GM11168 (cell line): Measurements from ENCODE around the gene MTHFD1.

Experiments
- in situ Hi-C: fragments of 300-500 bp; cut with MboI; formaldehyde crosslinking; loops from one replicate; pipeline ENCODE4 v1.12.0; 2022; ENCODE audit warnings: low sequenced_read_pairs; ENCODE audit not compliant: unreplicated experiment

MTHFD1 gene

DNA sequence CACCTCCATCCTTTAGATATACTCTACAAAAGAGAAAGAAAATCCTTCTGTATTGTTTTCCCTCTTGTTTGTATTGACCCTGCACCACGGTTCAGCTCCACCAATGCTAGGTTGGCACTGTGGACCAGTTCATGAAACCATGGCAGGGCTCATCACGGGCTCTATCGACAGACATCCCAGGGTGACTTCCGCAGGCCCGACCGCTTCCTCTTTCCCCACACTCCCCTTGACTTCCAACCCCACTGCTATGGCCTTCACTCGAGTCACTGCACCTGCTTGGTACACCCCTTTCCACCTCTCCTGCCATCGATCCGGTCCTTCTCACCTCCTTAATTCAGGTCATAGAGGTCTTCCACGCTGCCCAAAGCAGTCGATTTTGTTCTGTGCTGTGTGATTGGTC lies 56.0 kb downstream of the MTHFD1 start:
- in situ Hi-C loops = no loop called here

DNA sequence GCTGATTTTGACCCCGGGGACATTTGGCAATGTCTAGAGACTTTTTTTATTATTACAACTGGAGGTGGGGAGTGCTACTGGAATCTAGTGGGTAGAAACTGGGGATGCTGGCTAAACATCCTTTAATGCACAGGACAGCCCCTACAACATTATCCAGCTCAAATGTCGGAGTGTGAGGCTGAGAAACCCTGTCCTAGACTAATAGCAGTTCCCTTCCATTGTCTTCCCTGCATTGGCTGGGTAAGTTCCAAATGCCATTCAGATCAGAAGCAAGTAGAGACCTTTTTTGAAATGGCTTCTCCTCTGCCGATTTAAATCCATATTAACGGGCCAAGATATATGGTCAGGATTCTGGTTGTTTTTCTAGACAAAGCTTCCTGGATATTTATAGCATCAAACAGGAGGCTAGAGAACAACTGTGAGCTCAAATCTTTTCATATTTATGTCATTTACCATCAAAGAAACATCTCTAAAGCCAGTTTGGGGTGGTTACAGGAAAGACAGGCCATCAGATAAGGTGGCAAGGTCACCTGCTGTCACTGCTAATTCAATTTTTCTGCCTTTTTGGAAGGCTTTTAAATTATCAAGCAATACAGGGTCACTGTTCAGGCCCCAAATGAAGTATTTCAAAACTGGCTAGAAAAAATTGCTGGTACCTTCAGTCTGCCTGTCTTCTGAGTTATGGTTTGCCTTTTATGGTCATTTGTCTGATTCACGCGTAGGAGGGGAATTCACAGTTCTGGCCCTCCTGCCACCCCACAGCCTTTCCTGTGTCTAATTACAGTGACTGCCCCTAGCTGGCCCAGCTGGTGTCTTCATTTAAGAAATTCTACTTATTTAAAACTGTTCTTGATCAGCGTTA lies 57.1 kb downstream of the MTHFD1 start:
- in situ Hi-C loops = no loop called here

DNA sequence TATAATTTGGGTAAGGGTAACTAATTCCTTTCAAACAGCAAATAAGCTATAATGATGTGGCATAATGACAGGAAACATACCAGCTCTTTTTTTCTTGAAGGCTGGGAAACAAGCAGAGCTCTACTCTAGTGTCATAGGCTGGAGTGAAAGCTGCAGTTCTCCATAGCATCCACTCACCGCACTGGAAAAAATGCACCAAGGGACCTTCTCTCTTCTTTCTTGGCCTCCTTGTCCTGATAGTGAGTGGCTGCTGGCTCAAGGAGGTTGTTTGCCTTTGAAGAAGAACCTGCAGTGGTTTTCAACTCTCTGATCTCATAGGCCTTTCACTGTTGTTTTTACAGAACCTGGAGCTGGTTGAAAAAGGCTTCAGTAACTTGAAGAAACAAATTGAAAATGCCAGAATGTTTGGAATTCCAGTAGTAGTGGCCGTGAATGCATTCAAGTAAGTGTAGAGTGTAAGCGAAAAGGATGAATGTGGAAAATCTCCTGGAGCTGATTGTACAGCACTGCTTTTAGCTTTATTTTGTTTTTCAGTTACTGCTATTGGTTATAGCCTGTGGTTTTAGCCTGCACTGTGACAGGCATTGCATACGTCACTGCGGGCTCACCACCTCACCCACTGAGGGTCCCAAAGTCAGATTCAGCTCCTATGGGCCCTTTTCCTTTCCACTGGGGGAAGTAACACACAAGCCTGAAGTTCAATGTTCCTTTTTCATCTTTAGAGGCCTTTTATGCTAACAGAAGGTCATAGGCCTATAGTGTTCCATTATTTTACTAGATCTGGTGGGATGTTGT lies 59.9 kb downstream of the MTHFD1 start:
- in situ Hi-C loops = no loop called here

DNA sequence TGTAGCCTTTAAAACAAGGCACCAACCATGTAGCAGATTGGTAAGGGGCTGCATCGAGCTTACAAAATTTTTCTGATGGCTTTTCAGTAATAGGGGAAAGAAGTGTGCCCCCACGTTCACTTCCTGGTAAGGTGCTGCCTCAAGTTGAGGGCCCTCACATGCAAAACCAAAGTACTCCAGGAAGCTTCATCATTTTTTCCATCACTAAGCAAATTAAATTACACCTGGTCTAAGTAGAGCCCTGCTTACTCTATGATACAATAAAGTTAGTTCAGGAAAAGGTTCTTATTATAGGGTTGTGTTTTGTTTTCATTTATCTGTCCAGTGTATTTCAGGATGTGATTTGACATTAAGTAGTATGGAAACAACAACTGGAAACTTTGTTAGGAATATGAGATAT lies 62.1 kb downstream of the MTHFD1 start:
- in situ Hi-C loops = no loop called here

DNA sequence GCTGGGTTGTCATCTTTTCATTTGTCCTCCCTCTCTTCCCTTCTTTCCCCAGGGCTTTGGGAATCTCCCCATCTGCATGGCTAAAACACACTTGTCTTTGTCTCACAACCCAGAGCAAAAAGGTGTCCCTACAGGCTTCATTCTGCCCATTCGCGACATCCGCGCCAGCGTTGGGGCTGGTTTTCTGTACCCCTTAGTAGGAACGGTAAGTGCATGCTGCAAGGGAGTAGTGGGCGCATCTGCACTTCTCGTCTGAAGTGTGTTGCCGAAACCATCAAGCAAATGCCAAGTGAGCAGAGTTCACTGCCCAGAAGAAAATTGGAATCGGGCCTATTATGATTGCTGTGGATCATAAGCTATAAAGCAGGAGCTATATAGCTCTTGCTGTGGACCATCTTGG lies 66.5 kb downstream of the MTHFD1 start:
- in situ Hi-C loops = no loop called here

DNA sequence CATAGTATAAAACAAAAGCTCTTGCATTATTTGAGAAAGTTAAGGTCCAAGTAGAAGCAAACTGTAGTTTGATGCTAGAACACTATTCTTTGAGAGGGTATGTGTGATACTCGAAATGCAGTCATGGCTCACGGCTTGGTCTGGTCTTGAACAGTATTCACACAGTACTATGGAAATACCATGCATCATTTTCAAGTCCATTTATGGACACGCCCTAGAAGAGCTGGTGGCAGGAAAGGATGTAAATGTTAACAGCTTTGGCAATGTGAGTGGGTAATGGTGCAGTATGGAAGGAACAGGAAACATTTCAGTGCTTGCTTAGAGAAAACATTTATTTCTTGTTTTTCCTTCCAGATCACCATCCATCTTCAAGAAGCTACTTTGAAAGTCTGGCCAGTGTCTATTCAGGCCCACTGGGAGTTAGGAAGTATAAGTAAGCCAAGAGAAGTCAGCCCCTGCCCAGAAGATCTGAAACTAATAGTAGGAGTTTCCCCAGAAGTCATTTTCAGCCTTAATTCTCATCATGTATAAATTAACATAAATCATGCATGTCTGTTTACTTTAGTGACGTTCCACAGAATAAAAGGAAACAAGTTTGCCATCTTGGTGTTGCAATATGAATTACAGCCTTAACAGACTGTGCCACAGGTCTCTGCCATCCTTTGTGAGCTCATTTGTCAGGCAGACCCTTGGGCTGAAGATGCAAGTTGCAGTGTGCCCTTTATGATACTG lies 71.4 kb downstream of the MTHFD1 start:
- in situ Hi-C loops = no loop called here

DNA sequence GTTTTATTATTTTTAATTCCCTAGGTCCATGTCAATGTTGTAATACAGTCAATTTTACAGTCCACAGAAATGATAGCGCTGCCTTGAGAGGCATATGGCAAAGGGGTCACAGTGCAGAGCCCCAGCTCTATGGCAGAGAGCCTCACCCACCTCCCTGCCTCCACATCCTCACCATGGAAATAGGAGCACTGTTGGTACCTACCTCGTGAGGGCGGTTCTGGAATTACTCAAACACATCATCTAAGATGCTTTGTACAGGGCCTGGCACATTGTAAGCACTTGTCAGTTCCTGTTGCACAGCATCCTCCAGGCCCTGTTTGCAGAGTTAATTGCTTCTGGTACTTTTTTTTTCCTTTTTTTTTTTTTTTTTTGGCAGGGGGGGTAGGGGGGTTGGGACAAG lies 73.1 kb downstream of the MTHFD1 start:
- in situ Hi-C loops = no loop called here

DNA sequence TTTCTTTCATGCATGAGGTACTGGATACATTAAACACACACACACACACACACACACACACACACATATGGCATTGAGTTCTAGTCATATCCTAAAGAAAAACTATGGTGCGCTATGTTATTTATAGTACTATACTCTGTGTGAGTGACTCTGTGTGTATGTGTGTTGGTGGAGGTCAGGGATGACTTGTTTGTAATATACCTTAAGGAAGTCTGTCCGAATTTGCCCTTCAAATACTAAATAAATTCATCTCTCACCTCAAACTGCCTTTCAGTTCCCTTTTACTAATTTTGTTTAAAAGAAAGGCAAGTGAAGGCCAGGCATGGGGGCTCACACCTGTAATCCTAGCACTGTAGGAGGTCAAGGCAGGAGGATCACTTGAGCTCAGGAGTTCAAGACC lies 75.0 kb downstream of the MTHFD1 start:
- in situ Hi-C loops = no loop called here

DNA sequence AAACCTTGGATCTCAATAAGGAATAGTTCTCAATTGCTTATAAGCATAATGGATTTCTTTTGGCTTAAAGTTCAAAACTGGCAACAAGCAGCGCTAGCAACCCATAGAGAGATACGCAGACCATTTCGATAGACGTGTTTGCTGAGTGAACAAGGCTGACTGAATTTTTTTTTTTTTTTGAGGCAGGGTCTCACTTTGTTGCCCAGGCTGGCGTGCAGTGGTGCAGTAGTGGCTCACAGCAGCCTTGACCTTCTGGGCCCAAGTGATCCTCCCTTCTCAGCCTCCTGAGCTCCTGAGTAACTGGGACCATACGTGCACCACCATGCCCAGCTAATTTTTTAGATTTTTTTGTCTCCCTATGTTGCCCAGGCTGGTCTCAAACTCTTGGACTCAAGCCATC lies 75.7 kb downstream of the MTHFD1 start:
- in situ Hi-C loops = no loop called here

DNA sequence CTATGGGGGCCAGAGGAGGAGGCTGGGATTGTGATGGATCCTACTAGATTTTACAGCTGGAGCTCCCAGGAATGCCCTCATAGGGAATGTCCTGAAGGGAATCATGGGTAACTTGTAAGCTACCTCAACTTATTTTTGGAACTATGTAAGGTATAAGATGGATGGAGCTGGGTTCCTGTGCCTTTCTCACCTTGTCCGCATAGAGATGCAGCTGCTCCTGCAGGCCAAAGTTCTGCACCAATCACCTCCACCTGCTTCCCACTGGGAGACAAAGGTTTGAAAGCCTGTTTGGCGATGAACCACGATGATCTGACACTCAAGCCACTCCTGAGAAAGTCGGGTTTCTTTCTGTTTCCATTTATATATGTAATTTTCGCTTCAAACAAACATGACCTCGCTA lies 76.5 kb downstream of the MTHFD1 start:
- in situ Hi-C loops = no loop called here

DNA sequence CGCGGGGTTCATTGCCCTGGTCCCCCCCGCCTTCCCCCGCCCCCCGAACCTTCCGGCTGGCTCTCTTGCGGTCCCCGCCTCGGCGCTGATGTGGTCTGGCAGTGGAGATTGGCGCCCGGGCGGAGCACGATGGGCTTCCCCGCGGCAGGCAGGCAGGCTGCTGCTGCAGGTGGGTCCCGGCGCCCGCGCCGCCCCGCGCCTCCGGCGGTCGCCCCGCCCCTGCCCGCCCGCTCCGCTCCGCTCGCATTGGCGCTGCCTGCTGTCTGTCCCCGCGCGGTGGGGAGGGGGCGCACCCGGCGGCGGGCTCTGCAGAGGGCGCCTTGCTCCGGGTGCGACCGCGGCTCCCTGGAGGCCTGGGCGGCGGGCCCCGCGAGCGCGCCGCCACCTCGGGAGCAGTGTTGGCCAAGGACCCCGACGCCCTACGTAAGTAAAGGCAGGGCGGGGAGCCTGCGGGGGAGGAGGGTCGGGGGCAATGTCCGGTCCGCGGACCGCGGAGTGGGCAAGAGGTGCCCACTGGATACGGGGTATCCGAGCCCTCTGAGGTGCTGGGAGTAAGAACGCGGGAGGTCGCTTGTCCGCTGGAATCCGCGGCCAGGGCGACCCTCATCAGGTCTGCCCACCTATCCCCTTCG lies 77.2 kb downstream of the MTHFD1 start, which contains the start of gene AKAP5:
Gene AKAP5, plus strand, starts transcription at position 309 of the 632 bp plus-strand sequence. CDS start 2,896 bp downstream, outside the sequence.
- in situ Hi-C loops = no loop called here

DNA sequence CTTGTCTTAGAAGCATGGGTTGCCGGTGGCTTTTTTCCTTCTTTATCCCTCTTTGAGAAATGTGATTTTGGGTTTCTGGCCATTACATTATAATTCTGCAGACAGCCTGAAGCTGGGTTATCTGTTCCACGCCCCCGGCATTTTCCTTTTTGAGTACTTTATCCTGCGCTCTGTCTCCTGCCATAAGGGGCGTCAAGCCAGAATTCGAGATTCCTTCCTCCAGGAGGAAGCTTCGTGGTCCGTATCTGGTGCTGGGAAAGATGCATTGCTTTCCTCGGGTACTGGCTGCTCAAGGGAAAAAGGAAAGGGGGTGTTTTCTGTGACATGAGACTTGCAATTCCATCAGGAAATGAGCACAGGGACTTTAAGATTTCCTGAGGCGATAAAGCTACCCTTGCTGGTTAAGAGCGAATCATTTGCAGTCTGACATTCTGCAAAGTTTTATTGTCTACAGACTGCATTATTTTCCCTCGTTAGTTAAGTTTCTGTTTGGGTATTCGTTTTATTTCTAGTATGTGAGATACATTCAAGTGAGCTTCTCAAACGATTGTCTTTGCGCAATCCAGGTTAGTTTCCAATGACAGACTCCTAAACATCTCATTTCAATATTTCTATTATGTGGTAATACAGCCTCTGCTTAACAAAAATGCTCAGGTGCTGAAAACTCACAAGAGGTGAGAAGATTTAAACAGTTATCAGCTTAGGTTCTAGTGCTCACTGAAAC lies 77.8 kb downstream of the MTHFD1 start:
- in situ Hi-C loops = no loop called here

DNA sequence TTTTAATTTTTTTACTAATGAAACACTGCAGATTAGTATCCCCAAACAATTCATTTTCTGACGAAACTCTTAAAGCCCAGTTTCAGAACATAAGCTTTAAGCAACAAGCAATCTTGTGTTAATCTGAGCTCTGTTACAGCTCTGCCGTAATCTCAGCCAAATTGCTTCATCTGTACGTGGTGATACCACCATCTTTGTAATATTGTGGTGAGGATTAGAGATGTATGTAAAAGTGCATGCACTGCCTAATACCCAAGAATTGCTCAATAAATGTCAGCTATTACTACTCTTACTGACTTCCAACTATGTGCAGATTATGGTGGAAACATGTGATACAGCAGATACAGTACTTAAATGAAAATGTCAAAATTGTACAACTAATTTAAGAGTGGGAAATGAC lies 78.9 kb downstream of the MTHFD1 start:
- in situ Hi-C loops = no loop called here

DNA sequence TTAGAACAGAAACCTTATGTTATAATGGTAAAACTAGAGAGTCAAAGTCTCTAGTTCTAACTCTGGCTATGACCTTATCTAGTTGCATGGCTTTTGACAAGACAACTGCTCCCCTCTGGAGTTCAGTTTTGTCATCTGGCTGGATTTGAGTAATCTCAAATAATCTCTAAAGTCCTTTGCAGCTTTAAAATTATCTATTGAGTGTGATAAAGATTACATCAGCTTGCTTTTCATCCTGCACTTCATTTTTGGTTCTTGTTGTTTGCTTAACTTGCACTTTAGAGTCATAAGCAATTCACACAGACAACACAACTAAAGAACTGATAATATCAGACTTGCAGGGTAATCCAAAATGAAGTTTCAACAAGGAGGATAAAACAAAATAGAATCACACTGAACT lies 79.4 kb downstream of the MTHFD1 start:
- in situ Hi-C loops = no loop called here

DNA sequence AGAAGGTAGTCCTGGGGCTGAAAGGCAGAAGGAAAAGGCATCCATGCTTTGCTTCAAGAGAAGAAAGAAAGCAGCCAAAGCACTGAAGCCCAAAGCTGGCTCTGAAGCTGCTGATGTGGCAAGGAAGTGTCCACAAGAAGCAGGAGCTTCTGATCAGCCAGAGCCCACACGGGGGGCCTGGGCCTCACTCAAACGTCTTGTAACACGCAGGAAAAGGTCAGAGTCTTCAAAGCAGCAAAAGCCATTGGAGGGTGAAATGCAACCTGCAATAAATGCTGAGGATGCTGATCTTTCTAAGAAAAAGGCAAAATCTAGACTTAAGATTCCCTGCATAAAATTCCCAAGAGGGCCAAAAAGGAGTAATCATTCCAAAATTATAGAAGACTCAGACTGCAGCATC lies 80.3 kb downstream of the MTHFD1 start:
- in situ Hi-C loops = no loop called here

DNA sequence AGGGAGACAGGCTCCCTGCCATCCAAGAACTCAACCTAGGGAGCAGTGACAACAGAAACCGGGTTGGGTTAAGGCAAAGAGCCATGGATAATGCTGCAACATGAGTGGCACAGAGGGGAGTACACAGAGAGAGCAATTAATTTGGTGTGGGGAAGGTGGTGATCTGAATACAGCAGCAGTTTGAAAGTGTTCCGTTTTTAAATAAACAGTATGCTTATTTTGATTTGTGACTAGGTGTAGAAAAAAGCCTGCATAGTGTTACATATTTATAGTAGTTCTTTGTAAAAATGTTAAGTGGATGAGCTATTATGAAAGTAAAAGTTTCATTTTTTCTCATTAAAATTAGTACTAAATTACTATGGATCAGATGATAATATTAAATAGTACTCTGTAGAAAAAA lies 85.9 kb downstream of the MTHFD1 start:
- in situ Hi-C loops = loop anchor here (10.0 kb wide), 1 partner anchor 129 kb away; no protein-coding TSS in a partner anchor

DNA sequence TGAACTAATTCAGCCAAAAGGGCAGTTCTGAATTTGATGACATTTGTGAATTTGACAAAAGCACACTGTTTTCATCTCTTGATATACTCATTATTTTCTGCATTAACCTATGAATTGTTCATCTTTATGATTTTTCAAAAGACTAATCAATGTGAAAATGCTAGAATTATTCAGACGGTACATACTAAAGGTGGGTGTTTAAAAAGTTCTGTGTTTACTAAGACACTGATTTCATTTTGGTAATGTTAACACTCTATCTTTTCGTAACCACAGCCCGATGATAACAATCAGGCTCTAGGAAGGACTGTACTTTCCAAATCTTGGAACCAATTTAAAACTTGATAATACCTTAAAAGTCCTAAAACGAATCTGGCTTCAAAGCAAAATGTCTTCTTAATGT lies 86.5 kb downstream of the MTHFD1 start:
- in situ Hi-C loops = loop anchor here (10.0 kb wide), 1 partner anchor 130 kb away; no protein-coding TSS in a partner anchor

DNA sequence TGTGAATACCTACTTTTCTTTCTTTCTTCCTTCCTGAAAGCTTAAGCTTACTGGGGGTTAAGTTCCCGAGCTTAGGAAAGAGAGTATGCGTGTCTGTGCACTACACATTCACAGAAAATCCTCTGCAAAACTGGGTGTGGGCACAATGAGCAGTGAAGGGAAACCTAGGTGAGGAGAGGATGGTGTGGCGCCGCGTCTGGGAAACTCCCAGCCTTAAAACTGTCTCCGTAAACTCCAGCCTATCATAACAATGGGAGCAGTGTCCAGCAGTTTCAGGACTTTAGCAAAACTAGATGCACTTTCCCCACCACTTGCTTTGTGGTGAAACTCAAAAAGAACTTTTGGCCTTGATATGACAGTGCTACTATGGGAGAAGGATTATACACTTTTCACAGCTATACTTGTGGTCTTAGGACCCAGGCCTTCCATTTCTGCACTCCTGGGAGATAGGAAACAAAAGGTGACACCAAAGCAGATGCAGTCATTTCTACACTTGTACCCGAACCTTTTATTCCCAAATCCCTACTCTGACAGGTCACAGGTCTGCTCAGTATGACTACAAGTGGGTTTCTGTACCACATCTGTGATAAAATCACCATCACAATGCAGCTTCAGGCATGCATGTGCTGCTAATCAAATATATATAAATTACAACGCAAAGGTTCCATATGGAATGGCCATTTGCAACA lies 87.6 kb downstream of the MTHFD1 start:
- in situ Hi-C loops = loop anchor here (10.0 kb wide), 1 partner anchor 131 kb away; no protein-coding TSS in a partner anchor

DNA sequence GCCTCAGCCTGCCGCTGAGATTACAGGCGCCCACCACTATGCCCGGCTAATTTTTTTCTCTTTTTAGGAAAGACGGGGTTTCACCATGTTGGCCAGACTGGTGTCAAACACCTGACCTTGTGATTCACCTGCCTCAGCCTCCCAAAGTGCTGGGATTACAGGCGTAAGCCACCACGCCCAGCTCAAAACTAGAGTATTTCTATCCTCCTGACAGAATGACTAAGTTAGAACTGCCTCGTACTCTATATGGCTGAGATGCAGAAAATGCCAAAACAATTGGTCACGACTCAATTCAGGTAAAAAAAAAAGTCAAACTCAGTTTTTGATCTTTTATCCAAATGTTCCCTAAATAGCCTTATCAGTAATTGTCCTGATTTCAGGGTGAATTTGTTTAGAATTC lies 88.3 kb downstream of the MTHFD1 start:
- in situ Hi-C loops = loop anchor here (10.0 kb wide), 1 partner anchor 132 kb away; no protein-coding TSS in a partner anchor
